ENCODE results near the gene TGFBR3L.

The TGFBR3L gene

GRCh38 chr19:7904074-7905020, 10.3 kb upstream of the TGFBR3L start:
- no peak for DNase-seq

GRCh38 chr19:7905268-7905667, 9.4 kb upstream of the TGFBR3L start:
- DNase-seq: no peak

GRCh38 chr19:7905859-7906258, 8.8 kb upstream of the TGFBR3L start:
- DNase-seq: no peak

GRCh38 chr19:7907122-7907521, 7.5 kb upstream of the TGFBR3L start:
- DNase-seq: no peak

GRCh38 chr19:7907544-7907943, 7.1 kb upstream of the TGFBR3L start:
- DNase-seq: no peak

- DNase-seq: no peak
Observed at GRCh38 chr19:7908078-7908699, 6.4 kb upstream of the TGFBR3L start.

- no peak for DNase-seq
Observed at GRCh38 chr19:7908742-7909461, 5.7 kb upstream of the TGFBR3L start.

- DNase-seq: no peak
Observed at GRCh38 chr19:7909471-7910067, 5.1 kb upstream of the TGFBR3L start.

- DNase-seq: no peak
Observed at GRCh38 chr19:7910321-7911161, 4.1 kb upstream of the TGFBR3L start.

- DNase-seq: no peak
Observed at GRCh38 chr19:7911508-7912143, 3.0 kb upstream of the TGFBR3L start.

GRCh38 chr19:7912144-7912696, 2.4 kb upstream of the TGFBR3L start:
- DNase-seq: no peak

- no peak for DNase-seq
Observed at GRCh38 chr19:7912697-7913564, 1.7 kb upstream of the TGFBR3L start.

GRCh38 chr19:7913652-7914051, 978 bp upstream of the TGFBR3L start:
- DNase-seq: no peak

- DNase-seq: no peak
Observed at GRCh38 chr19:7914099-7914498, 531 bp upstream of the TGFBR3L start.

- no peak for DNase-seq
Observed at GRCh38 chr19:7915250-7916102, 846 bp downstream of the TGFBR3L start.

- DNase-seq: no peak
Observed at GRCh38 chr19:7916103-7916954, 1.7 kb downstream of the TGFBR3L start.

GRCh38 chr19:7916955-7917266, 2.3 kb downstream of the TGFBR3L start:
- DNase-seq: no peak

GRCh38 chr19:7917267-7918061, 2.8 kb downstream of the TGFBR3L start:
- peak; percentile 39 to 72 for DNase-seq

Measured in NCI-H1930 (cell line).